GM21526 (cell line): ENCODE measurements around the gene NOD1.
A peak's percentile ranks its signal among the peaks of the same experiment; 100 is the strongest.

Experiments used
- ATAC-seq: cut with Tn5 transposase; IDR thresholded peaks from one replicate; pipeline ENCODE4 v1.9.1; 2021; ENCODE audit warnings: moderate library complexity; ENCODE audit not compliant: unreplicated experiment, low FRiP score

Gene NOD1

GRCh38 chr7:30472081-30472783 is 6.4 kb downstream of the NOD1 start:
- no peak for ATAC-seq

- no peak for ATAC-seq
These were observed 7.4 kb downstream of the NOD1 start for GRCh38 chr7:30471205-30471604.

- ATAC-seq, result no peak
These were observed 7.8 kb downstream of the NOD1 start for GRCh38 chr7:30470771-30471170.

- no peak for ATAC-seq
These were observed 8.3 kb downstream of the NOD1 start for GRCh38 chr7:30470163-30470770.

- ATAC-seq, result no peak
These were observed 9.3 kb downstream of the NOD1 start for GRCh38 chr7:30469303-30469702.

GRCh38 chr7:30468791-30469190 is 9.8 kb downstream of the NOD1 start:
- ATAC-seq, result no peak

- ATAC-seq, result no peak
These were observed 10.5 kb downstream of the NOD1 start for GRCh38 chr7:30468041-30468440.

GRCh38 chr7:30467271-30467670 is 11.3 kb downstream of the NOD1 start:
- no peak for ATAC-seq

- ATAC-seq, result no peak
These were observed 12.3 kb downstream of the NOD1 start for GRCh38 chr7:30466266-30466665.

- no peak for ATAC-seq
These were observed 12.8 kb downstream of the NOD1 start for GRCh38 chr7:30465811-30466180.

- ATAC-seq, result no peak
These were observed 13.4 kb downstream of the NOD1 start for GRCh38 chr7:30465046-30465810.

GRCh38 chr7:30464231-30464671 is 14.3 kb downstream of the NOD1 start:
- ATAC-seq, result no peak

- ATAC-seq, result peak; percentile 80
These were observed 15.0 kb downstream of the NOD1 start for GRCh38 chr7:30463405-30464145.

- no peak for ATAC-seq
These were observed 16.4 kb downstream of the NOD1 start for GRCh38 chr7:30462179-30462578.

- ATAC-seq, result no peak
These were observed 18.3 kb downstream of the NOD1 start for GRCh38 chr7:30460246-30460633.

GRCh38 chr7:30459591-30460245 is 18.9 kb downstream of the NOD1 start:
- no peak for ATAC-seq

- ATAC-seq, result no peak
These were observed 20.3 kb downstream of the NOD1 start for GRCh38 chr7:30458311-30458710.

- ATAC-seq, result no peak
These were observed 24.7 kb downstream of the NOD1 start for GRCh38 chr7:30453921-30454320.

GRCh38 chr7:30453016-30453415 is 25.6 kb downstream of the NOD1 start:
- no peak for ATAC-seq

GRCh38 chr7:30452280-30452930 is 26.2 kb downstream of the NOD1 start:
- no peak for ATAC-seq
